Cardiac fibroblast (primary cell): ENCODE results near the gene PSKH1.

Source experiments
- DNase-seq, 2 donors: peaks; one replicate each; pipeline versions ENCODE4 v3.0.0 to v3.0.0-alpha.2; 2010; ENCODE audit warnings: low read depth in 2 of 2
- H3K4me3 ChIP-seq, 2 donors: replicated peaks in 1 of 2; 1 replicate in 1 of 2; 2 replicates in 1 of 2; pipeline ENCODE4 v1.5.1; 2011; ENCODE audit warnings: low read depth in 2 of 2, low read length in 2 of 2, mild to moderate bottlenecking in 2 of 2, moderate library complexity in 1 of 2
- TF ChIP-seq, protein P1 (sequence below): IDR thresholded peaks from one replicate; pipeline ENCODE4 v1.5.1; 2011; ENCODE audit warnings: low read depth, mild to moderate bottlenecking, low read length, inconsistent platforms

Gene PSKH1

DNA sequence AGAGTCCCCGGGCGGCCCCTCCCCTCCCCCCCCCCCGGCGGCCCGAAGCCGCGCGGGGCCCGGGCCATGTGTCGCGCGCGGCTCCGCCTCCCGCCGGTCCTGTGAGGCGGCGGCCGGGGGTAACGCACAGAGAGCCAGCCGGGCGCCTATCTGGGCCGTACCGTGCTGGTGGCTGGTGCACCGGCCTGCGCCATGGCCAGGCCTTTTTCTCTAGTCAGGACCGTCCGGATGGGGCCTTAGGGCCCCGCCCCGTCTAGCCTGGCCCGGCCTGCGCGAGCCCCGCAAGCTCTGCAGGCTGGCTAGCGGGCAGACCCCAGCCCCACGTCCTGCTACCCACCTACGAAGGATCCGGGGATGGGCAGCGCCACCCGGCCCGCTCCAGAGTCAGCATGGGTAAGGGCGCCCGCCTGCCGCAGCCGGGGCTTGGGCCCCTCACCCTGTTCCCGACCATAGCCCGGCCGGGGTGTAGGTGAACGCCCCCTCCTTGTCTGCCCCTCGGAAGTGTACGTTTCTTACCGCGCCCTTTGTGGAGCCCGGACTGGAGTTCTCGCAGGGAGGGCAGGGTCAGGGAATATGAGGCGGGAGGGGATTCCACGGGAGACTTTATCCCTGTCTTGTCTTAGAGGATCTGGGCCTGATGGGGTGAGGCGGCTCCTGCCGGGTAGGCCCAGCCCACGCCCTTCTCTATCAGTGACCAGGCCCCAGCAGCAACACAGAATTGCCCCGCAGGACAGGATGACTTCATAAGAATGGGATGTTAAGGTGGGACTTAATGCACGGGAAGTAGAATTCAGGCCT lies 45.8 kb upstream of the PSKH1 start, which contains the start of gene CENPT:
Gene CENPT (minus strand): TSS at position 630 of the 798 bp plus-strand sequence. CDS start 13,834 bp downstream, outside the sequence.
- H3K4me3 ChIP-seq: peak within 1 kb of the TSS; percentile 92 to 95
- peak; percentile 56 to 72 for DNase-seq
- TF ChIP-seq, protein P1, sequence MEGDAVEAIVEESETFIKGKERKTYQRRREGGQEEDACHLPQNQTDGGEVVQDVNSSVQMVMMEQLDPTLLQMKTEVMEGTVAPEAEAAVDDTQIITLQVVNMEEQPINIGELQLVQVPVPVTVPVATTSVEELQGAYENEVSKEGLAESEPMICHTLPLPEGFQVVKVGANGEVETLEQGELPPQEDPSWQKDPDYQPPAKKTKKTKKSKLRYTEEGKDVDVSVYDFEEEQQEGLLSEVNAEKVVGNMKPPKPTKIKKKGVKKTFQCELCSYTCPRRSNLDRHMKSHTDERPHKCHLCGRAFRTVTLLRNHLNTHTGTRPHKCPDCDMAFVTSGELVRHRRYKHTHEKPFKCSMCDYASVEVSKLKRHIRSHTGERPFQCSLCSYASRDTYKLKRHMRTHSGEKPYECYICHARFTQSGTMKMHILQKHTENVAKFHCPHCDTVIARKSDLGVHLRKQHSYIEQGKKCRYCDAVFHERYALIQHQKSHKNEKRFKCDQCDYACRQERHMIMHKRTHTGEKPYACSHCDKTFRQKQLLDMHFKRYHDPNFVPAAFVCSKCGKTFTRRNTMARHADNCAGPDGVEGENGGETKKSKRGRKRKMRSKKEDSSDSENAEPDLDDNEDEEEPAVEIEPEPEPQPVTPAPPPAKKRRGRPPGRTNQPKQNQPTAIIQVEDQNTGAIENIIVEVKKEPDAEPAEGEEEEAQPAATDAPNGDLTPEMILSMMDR: no peak

DNA sequence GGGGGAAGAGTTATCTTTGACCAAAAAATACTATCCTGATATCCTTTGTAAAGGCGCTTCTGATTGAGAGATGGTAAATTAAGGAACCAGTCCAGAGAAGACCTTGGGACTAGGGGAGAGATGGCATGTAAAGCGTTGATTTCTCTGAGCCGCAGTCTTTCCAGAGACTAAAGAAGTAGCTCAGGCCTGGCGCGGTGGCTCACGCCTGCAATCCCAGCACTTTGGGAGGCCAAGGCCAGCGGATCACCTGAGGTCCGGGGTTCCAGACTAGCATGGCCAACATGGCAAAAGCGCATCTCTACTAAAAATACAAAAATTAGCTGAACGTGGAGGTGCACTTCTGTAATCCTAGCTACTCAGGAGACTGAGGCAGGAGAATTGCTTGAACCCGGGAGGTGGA lies 44.9 kb upstream of the PSKH1 start:
- DNase-seq: no peak
- TF ChIP-seq, protein P1: no peak
- peak overlapping the region; percentile 92 to 95 for H3K4me3 ChIP-seq

DNA sequence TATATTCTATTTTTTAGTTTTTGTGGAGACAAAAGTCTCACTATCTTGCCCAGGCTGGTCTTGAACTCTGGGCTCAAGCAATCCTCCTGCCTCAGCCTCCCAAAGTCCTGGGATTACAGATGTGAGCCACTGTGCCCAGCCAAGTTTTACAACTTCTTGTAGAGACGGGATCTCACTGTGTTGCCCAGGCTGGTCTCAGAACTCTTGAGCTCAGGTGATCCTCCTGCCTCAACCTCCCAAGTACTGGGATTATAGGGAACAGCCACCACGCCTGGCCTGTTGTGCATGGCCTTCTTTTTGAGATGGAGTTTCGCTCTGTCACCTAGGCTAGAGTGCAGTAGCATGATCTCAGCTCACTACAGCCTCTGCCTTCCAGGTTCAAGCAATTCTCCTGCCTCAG lies 39.4 kb upstream of the PSKH1 start:
- H3K4me3 ChIP-seq: no peak overlapping the region
- DNase-seq: no peak
- TF ChIP-seq, protein P1: no peak

DNA sequence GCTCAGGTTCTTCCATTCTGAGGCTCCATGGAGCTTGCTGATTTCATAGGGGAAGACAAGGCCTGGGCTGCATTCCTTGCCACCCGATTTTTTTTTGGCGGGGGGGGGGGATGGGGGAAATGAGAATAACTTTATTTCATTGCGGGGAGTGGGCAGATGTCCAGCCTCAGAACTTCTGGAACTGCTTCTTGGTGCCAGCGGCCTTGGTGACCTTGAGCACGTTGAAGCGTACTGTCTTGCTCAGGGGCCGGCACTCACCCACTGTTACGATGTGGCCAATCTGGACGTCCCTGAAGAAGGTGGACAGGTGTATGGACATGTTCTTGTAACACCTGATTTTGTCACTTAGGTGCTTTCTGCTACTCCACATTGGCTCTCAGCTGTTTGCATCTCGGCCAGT lies 37.3 kb upstream of the PSKH1 start:
- H3K4me3 ChIP-seq: no peak overlapping the region
- TF ChIP-seq, protein P1: no peak
- DNase-seq: no peak

DNA sequence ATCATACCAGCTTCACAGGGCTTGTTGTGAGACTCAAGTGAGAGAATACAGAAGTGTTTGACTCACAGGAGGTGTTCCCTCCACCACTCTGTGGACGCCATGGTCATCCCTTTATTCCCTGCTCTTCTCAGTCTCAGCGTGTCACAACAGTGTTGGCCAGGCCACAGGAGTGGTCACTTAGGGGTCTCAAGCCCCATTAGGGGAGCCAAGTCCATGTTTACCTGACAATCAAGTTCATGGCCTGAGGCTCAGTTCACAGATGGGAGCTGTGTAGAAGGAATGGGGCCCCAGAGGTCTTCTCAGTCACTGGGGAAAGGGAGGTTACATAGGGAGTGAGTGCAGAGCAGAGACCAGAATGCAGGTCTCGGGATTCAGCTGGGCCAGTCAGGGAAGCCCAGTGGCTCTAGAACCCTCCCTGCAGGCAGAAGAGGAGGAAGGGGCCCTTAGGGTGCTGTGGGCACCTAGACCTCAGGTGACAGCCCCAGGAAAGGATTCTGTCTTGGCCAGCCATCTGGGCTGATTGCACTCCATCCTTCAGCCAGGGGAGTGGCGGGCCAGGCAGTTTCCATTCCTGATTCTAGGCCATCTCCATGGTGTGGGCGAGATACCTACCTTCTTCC lies 36.0 kb upstream of the PSKH1 start:
- DNase-seq: no peak
- H3K4me3 ChIP-seq: no peak overlapping the region
- TF ChIP-seq, protein P1: no peak

DNA sequence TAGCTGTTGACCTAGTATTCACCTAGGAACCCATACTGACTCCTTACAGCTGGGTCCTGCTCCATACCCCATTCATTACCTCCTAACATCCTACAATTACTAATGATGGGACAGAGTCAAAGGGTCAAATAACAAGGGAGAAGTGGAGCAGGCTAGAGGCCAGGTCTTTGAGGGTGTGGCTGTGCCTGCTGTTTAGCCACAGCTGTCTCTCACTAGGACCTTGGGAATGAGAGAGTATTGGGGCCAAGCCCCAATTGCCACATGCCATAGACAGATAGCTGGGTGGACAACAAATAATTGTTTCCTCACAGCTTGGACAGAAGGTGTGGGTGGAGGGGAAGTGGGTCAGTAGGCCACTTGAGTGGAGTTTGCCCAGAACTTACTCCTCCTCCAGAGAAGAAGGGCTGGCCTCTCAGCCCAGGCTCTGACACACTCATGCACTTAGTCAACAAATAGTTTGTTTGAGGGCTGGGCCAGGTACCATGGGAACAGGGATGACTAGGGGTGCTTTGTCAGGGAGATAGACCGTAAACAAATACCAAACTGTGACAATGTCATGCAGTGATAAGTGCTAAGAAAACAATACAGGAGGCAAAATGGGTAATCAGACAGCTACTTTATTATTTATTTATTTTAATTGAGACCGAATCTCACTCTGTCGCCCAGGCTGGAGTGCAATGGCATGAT lies 35.4 kb upstream of the PSKH1 start:
- DNase-seq: peak; percentile 96 to 98
- TF ChIP-seq, protein P1: no peak
- no peak overlapping the region for H3K4me3 ChIP-seq
